Amygdala (tissue), 56 donors: ENCODE data around the gene FITM1.
"Not testable (repeated sequence)": the region's sequence is repeated elsewhere in the genome, so short reads cannot be mapped to it uniquely, and the experiment has no call there.

ENCODE experiments used
- DNase-seq, 56 donors: peaks; one replicate each; lab custom pipeline; 2025; lab: John Stamatoyannopoulos, UW

FITM1 gene

DNA sequence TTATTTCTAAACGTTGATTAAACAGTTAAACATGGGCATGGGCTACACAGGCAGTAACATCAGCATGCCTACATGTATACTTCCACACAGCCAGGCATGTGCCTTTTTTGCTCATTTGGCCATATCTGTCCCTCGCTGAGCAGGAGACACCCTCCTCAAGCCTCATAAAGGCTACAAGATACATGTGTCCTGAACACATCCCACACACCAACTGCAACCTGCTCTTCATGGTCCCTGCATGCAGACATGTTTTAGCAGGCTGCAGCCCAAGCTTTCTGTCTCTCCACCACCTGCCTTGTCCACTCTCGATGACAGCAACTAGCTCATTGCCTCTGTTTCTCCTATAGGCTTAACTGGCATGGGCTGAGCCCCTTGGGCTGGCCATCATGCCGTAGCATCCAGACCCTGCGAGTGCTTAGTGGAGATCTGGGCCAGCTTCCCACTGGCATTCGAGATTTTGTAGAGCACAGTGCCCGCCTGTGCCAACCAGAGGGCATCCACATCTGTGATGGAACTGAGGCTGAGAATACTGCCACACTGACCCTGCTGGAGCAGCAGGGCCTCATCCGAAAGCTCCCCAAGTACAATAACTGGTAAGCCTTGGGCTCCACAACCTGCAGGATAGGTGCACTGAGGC lies 33.8 kb upstream of the FITM1 start:
- no peak for DNase-seq

- DNase-seq, result no peak
Measured at GRCh38 chr14:24098229-24098926, 32.1 kb upstream of the FITM1 start.

- DNase-seq, result peak in 6 of 56 donors; percentile 6 to 54 (median 16)
Measured at GRCh38 chr14:24098927-24099813, 31.3 kb upstream of the FITM1 start.

GRCh38 chr14:24100197-24100981 lies 30.1 kb upstream of the FITM1 start:
- DNase-seq, result no peak

- DNase-seq, result no peak
Measured at GRCh38 chr14:24100982-24101494, 29.4 kb upstream of the FITM1 start.

- DNase-seq, result no peak
Measured at GRCh38 chr14:24102357-24103048, 28.0 kb upstream of the FITM1 start.

- no peak for DNase-seq
Measured at GRCh38 chr14:24103451-24103850, 27.0 kb upstream of the FITM1 start.

DNA sequence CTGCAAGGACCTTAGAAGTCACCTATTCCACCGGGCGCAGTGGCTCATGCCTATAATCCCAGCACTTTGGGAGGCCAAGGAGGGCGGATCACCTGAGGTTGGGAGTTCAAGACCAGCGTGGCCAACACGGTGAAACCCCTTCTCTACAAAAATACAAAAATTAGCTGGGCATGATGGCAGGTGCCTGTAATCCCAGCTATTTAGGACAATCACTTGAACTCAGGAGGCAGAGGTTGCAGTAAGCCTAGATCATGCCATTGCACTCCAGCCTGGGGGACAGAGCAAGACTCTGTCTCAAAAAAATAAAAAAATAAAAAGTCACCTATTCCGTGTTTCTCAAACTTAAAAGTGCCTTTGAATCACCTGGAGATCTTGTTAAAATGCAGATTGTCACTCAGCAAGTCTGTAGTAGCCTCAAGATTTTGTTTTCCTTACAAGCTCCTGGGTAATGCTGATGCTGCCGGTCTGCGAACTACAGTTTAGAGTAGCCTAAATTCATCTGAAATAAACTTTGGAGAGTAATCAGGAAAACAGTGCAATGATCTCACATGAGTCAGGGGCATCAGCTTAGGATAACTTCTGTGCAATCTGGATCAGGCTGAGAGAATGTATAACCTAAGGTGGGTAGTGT lies 24.7 kb upstream of the FITM1 start:
- not testable (repeated sequence) for DNase-seq

DNA sequence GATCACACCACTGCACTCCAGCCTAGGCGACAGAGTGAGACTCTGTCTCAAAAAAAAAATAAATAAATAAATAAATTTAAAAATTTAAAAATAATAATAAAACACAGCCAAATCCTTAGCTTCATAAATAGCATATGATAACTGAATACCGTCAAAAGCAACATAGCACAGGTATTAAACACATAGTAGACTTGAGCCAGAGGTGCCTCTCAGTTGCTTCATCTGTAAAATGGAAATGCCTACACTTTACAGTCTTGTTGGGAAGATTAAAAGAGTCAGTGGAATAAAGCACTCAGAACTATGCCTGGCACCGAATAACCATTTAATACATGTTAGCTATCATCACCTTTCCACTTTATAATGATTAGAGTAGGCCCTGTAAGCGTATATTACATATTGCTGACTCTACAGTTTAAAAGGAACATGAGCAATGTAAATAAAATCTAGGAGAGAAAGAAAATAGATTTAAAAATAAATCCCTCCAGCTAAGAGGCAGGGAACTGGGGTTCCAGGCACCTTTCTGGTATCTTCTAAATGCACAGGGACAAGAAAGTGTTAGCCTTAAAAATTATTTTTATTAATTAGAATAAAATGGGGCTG lies 23.7 kb upstream of the FITM1 start:
- DNase-seq, result no peak

GRCh38 chr14:24108336-24108874 lies 22.1 kb upstream of the FITM1 start:
- DNase-seq, result no peak

DNA sequence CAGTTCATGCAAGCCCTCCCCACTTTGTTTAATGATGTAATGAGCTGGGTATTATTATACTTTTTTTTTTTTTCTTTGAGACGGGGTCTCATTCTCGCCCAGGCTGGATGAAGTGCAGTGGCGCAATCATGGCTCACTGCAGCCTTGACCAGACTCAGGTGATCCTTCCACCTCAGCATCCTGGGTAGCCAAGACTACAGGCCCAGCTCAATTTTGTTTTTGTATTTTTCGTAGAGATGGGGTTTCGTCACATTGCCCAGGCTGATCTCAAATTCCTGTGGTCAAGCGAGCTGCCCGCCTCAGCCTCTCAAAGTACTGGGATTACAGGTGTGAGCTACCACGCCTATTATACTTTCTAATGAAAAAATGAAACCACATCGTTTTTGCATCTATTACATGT lies 20.4 kb upstream of the FITM1 start:
- no peak for DNase-seq

DNA sequence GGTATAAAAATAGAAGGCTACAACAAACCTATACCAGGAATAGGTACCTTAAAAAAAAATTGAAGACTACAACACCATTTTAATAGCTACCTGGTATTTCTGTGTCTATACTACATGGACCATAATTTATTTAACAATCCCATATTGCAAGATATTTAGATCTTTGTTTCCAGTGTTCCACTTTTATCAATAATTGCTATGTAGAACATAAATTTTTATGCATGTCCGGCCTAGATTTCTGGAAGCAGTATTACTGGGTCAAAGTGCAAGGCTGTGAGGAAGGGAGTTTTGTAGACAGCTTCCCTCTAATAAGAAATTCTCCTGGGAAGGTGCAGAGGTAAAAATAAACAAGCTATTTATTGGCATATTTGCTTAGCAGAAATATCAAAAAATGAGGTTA lies 19.9 kb upstream of the FITM1 start:
- no peak for DNase-seq

GRCh38 chr14:24113379-24113800 lies 17.1 kb upstream of the FITM1 start:
- no peak for DNase-seq

DNA sequence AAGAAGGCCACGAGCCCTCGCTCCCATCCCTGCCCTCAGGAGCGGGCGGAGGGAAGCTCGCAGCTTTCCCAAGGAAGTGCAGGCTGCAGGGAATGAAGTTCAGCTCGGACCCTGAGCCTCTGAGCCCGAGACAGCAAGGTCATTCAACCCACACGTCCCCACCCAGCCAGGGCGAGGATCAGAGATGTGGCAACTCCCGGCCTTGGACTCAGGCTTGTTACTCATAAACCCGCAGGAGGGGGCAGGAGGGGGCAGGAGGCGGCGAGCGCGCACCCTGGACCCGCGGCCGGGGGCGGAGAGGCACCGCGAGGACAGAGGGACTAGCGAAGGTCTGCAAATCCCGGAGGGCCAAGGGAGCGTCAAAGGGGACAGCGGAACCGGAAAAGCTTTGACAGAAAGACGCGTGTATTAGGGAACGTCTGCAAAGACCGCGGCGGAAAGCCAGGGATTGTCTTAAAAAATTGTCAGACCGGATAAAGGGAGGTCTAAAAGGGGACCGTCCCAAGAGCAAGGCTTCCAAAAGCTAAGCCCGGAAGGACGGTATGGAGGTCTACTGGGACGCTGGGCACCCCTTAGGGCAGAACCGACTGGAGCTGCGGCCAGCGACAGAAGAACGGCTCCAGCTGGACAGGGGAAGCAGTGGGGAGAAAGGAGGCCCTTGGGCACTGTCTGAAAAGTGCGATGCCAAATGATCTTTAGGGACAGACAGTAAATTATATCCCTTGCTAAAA lies 16.5 kb upstream of the FITM1 start:
- DNase-seq, result peak in 53 of 56 donors; percentile 60 to 95 (median 85)

GRCh38 chr14:24114532-24115421 lies 15.7 kb upstream of the FITM1 start, which contains the start of the genes DCAF11 and NRL:
Gene DCAF11, plus strand, starts transcription at chr14:24114777. Its CDS starts 818 bp downstream, at chr14:24115595.
Gene NRL, minus strand, starts transcription at chr14:24114949. Its CDS starts 32,101 bp downstream, at chr14:24082848.
- peak; percentile 93 to 100 (median 99) for DNase-seq

DNA sequence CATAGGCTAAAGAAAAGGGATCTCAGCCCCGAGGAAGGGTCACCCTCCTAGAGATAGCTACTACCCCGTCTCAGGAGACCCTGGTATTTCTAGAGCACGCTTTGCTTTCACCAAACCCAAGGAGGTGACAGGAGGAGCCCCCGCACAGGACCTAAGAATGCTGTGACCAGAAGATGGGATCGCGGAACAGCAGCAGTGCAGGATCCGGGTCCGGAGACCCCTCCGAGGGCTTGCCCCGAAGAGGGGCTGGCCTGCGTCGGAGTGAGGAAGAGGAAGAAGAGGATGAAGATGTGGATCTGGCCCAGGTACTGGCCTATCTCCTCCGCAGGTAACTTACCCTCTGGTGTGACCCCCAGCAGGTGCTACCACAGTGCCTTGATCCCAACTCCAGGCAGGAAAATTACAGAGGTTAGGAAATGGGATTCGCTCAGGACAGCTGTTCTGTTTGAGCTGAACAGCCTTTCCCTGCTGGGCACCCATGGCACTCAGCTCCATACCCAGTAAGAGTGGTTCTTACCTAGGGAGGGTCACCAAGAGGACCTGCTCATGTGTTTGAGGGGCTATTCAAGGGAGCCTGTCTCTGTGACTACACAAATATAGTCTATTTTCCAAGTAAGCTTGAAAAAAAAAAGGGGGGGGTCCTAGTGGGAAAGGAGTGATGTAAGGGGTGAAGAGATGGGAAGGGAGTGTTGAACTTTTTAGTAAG lies 14.9 kb upstream of the FITM1 start:
- DNase-seq, result no peak
